ENCODE data around the gene TACC3. TPM values are rescaled to one million over a fixed set of nuclear protein-coding genes. Genes with fewer than 3 reads are reported as not detected.

The TACC3 gene
- total RNA-seq, 1 donor from 2014 or later = 42.2 TPM

GRCh38 chr4:1769692-1770091 lies 48.4 kb downstream of the TACC3 start:
- no peak overlapping the region for H3K27ac Mint-ChIP-seq (ENCODE audit: unreplicated experiment)
- no peaks in the 10 kb centered on the region for H3K4me1 Mint-ChIP-seq (ENCODE audit: unreplicated experiment)
- H3K27me3 Mint-ChIP-seq (ENCODE audit: unreplicated experiment) = peaks cover 9% of the 10 kb centered on the region
- no peak overlapping the region for H3K4me3 Mint-ChIP-seq (ENCODE audit: unreplicated experiment)
- TF ChIP-seq, protein P1, sequence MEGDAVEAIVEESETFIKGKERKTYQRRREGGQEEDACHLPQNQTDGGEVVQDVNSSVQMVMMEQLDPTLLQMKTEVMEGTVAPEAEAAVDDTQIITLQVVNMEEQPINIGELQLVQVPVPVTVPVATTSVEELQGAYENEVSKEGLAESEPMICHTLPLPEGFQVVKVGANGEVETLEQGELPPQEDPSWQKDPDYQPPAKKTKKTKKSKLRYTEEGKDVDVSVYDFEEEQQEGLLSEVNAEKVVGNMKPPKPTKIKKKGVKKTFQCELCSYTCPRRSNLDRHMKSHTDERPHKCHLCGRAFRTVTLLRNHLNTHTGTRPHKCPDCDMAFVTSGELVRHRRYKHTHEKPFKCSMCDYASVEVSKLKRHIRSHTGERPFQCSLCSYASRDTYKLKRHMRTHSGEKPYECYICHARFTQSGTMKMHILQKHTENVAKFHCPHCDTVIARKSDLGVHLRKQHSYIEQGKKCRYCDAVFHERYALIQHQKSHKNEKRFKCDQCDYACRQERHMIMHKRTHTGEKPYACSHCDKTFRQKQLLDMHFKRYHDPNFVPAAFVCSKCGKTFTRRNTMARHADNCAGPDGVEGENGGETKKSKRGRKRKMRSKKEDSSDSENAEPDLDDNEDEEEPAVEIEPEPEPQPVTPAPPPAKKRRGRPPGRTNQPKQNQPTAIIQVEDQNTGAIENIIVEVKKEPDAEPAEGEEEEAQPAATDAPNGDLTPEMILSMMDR (IDR thresholded peaks at IDR 0.05; ENCODE audit: unreplicated experiment) = no peak
- H3K9me3 Mint-ChIP-seq (ENCODE audit: unreplicated experiment) = no peaks in the 10 kb centered on the region
- no peaks in the 10 kb centered on the region for H3K36me3 Mint-ChIP-seq (ENCODE audit: low read depth, unreplicated experiment)
- DNase-seq (ENCODE audit: low spot score) = no peak

GRCh38 chr4:1770245-1770644 lies 48.9 kb downstream of the TACC3 start:
- DNase-seq (ENCODE audit: low spot score) = no peak
- TF ChIP-seq, protein P1 (IDR thresholded peaks at IDR 0.05; ENCODE audit: unreplicated experiment) = no peak
- Mint-ChIP-seq H3K27me3 (ENCODE audit: unreplicated experiment) (peaks cover 9% of the 10 kb centered on the region), H3K27ac (ENCODE audit: unreplicated experiment) (no peak overlapping the region), H3K4me1 (ENCODE audit: unreplicated experiment) (no peaks in the 10 kb centered on the region), H3K9me3 (ENCODE audit: unreplicated experiment) (no peaks in the 10 kb centered on the region), H3K36me3 (ENCODE audit: low read depth, unreplicated experiment) (no peaks in the 10 kb centered on the region), H3K4me3 (ENCODE audit: unreplicated experiment) (no peak overlapping the region)

- Mint-ChIP-seq H3K4me1 (ENCODE audit: unreplicated experiment) (no peaks in the 10 kb centered on the region), H3K27ac (ENCODE audit: unreplicated experiment) (no peak overlapping the region), H3K4me3 (ENCODE audit: unreplicated experiment) (no peak overlapping the region), H3K9me3 (ENCODE audit: unreplicated experiment) (no peaks in the 10 kb centered on the region), H3K27me3 (ENCODE audit: unreplicated experiment) (peaks cover 9% of the 10 kb centered on the region), H3K36me3 (ENCODE audit: low read depth, unreplicated experiment) (no peaks in the 10 kb centered on the region)
- TF ChIP-seq, protein P1 (IDR thresholded peaks at IDR 0.05; ENCODE audit: unreplicated experiment) = no peak
- DNase-seq (ENCODE audit: low spot score) = no peak
Observed at GRCh38 chr4:1770791-1771231, 49.5 kb downstream of the TACC3 start.

DNA sequence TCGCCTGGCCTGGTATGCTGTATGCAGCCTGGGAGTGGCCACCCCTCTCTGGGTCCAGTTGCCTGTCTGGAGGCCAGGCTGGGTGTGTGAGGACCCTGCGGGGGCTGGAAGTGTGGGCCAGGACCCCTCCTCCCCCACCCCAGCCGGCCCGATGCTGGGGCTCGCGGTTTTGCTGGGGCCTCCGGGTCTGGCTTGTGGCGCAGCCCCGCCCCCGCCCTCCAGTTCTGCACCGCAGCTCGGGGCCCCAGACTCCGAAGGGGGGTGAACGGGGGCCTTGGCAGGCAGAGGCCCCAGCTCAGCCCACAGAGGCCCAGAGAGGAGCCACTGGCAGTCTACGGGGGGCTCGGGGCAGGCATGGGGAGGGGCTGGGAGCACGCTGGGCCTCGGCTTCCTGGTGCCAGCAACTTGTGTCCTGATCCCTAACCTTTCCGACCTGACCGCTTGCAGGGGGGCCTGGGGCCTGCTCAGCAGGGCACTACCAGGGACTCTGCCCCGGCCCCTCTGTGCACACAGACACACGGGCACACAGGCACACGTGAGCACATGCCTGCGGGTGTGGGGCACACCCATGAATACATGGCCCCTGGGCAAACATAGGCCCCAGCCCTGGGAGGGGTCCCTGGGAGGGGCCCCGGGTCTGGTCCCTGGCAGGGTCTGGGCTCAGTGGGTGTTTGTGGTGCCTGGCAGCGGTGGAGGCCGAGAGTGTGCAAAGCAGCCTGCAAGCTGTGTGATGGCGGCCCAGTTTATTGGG lies 50.4 kb downstream of the TACC3 start:
- H3K9me3 Mint-ChIP-seq (ENCODE audit: unreplicated experiment) = no peaks in the 10 kb centered on the region
- TF ChIP-seq, protein P1 (IDR thresholded peaks at IDR 0.05; ENCODE audit: unreplicated experiment) = no peak
- H3K27ac Mint-ChIP-seq (ENCODE audit: unreplicated experiment) = no peak overlapping the region
- H3K27me3 Mint-ChIP-seq (ENCODE audit: unreplicated experiment) = peaks cover 9% of the 10 kb centered on the region
- no peak overlapping the region for H3K4me3 Mint-ChIP-seq (ENCODE audit: unreplicated experiment)
- H3K4me1 Mint-ChIP-seq (ENCODE audit: unreplicated experiment) = no peaks in the 10 kb centered on the region
- no peak for DNase-seq (ENCODE audit: low spot score)
- H3K36me3 Mint-ChIP-seq (ENCODE audit: low read depth, unreplicated experiment) = no peaks in the 10 kb centered on the region

DNA sequence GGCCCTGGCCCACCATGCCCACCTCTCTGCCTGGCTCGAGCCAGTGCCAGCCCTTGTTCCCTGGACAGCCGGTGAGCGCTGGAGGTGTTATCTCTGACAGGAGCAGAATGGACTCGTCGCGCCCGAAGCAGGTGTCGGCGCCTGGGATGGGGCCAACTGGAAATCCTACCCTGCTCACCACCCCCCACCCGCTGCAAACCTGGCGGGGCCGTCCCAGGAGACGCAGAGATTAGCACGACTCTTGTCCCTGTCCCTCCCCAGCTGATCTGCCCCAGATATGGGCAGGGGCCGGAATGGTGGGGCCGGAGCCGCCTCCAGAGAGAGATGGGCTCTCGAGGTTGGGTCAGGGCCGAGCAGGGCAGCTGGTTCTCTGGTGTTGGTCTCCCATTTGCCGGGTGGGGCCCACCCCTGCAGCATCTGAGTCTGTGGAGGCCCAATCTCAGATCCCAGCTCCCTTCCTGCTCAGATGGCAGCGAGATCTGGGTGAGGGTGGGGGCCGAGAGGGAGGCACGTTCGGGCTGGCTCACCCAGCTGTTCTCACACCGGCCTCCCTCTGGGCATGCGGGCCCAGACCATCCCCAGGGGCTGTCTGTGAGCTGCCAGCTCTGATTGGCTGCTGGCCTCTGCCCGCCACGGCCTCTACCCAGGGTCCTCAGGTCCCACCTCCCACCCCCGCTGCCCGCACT lies 51.7 kb downstream of the TACC3 start:
- H3K4me3 Mint-ChIP-seq (ENCODE audit: unreplicated experiment) = no peak overlapping the region
- H3K36me3 Mint-ChIP-seq (ENCODE audit: low read depth, unreplicated experiment) = no peaks in the 10 kb centered on the region
- TF ChIP-seq, protein P1 (IDR thresholded peaks at IDR 0.05; ENCODE audit: unreplicated experiment) = no peak
- H3K4me1 Mint-ChIP-seq (ENCODE audit: unreplicated experiment) = no peaks in the 10 kb centered on the region
- H3K9me3 Mint-ChIP-seq (ENCODE audit: unreplicated experiment) = no peaks in the 10 kb centered on the region
- no peak overlapping the region for H3K27ac Mint-ChIP-seq (ENCODE audit: unreplicated experiment)
- peaks cover 11% of the 10 kb centered on the region for H3K27me3 Mint-ChIP-seq (ENCODE audit: unreplicated experiment)
- no peak for DNase-seq (ENCODE audit: low spot score)
